GM12872 (cell line): ENCODE data around the gene ABCD1.

ENCODE experiments used
- CTCF ChIP-seq: IDR thresholded peaks from 3 replicates; pipeline ENCODE4 v1.5.1; 2011; ENCODE audit warnings: low read depth, mild to moderate bottlenecking, low read length, moderate library complexity; ENCODE audit not compliant: insufficient read depth

Gene ABCD1

GRCh38 chrX:153724252-153725038 is at the start of gene ABCD1, which contains the start of gene BCAP31:
TSS of gene ABCD1 (plus strand) at chrX:153724856. CDS start at chrX:153725267, 411 bp downstream.
TSS of gene BCAP31 (minus strand) at chrX:153724387. CDS start at chrX:153723244, 1,143 bp downstream.
- no peak for TF ChIP-seq CTCF

- TF ChIP-seq CTCF = no peak
Observed at GRCh38 chrX:153681175-153681574, 43.5 kb upstream of the ABCD1 start.

- no peak for TF ChIP-seq CTCF
Observed at GRCh38 chrX:153684467-153685155, 40.0 kb upstream of the ABCD1 start.

GRCh38 chrX:153685156-153685536 is 39.5 kb upstream of the ABCD1 start:
- TF ChIP-seq CTCF = no peak

DNA sequence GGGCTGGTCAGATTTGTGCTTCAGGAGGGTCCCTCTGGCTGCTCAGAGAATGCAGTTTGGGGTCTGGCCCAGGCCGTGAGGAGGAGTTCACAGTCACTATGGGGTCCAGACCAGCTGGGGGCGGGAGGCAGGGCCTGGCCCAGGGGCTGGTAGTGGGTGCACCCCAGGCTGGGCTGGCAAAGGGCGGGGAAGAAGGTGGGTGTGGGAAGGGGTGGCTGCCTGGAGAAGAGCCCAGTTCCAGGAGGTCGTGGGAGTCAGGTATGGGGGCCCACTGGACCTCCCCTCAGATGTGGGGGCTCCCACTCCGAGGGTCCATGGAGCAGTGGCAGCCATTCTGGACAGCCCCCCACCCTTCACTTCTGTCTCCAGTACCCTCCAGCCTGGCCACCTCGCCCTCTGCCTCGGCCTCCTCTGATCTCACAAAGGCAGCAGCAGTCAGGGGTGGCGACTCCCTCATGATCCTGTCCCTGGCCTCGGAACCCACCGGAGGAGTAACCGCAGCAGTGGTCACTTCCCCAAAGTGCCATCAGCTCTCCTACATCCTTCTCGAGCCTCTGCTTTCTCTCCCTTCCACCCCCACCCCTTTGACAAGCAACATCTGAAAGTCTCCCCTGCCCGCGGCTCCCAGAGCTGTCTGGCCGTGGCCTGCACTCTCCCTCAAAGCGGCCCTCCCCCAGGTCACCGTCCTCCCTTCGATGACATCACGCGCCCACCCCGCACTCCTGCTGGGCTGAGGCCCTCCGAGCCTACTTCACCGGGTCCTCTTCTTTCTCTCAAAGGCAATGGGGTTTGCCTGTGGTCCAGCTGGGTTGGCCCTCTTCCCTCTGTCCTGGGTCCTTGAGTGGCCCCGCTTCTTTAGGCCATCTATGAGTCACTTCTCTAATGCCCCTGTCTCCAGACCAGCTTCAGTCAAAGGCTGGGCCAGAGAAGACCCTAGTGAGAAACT is 38.6 kb upstream of the ABCD1 start:
- TF ChIP-seq CTCF = no peak

- TF ChIP-seq CTCF = no peak
Observed at GRCh38 chrX:153686711-153687110, 37.9 kb upstream of the ABCD1 start.
